Caco-2 (cell line): ENCODE data around the gene EXOC6B. TPM values are rescaled to one million over a fixed set of nuclear protein-coding genes. Genes with fewer than 3 reads are reported as not detected.

Experiments
- BruUV-seq: library from RNA; stranded (reverse); fragments of 400-500 nt; replicated peaks from 2 replicates; lab custom pipeline; 2021; lab: Mats Ljungman, UMichigan
- CTCF ChIA-PET: fragments of 300-600 bp; sonication (Branson Sonifier 250); formaldehyde crosslinking; loops from one replicate; lab custom pipeline; 2022; ENCODE audit warnings: antibody characterized with exemption; lab: Charles Lee
- POLR2A ChIA-PET: fragments of 300-600 bp; sonication (Branson Sonifier 250); formaldehyde crosslinking; loops from one replicate; lab custom pipeline; 2022; ENCODE audit warnings: antibody characterized with exemption; lab: Charles Lee
- DNase-seq, 2 experiments: peaks; one replicate each; pipeline versions ENCODE4 v3.0.0 to v3.0.0-alpha.2; 2020 to 2022
- H3K27me3 ChIP-seq: replicated peaks from 2 replicates; pipeline ENCODE4 v1.6.0; 2011; ENCODE audit warnings: low read length; ENCODE audit not compliant: control insufficient read depth, insufficient read depth
- H3K36me3 ChIP-seq: 2 replicates; pipeline ENCODE4 v1.5.1; 2011; ENCODE audit warnings: low read length; ENCODE audit not compliant: control insufficient read depth, insufficient read depth
- H3K4me1 ChIP-seq: fragments of 250-450 bp; sonication (Bioruptor Pico); 2 replicates; pipeline ENCODE4 v1.5.1; 2020; ENCODE audit warnings: mild to moderate bottlenecking
- H3K4me3 ChIP-seq: 2 replicates; pipeline ENCODE4 v1.5.1; 2011; ENCODE audit warnings: low read depth, mild to moderate bottlenecking, control low read depth, low read length
- H3K9me3 ChIP-seq: fragments of 250-450 bp; sonication (Bioruptor Pico); 2 replicates; pipeline ENCODE4 v1.5.1; 2020; ENCODE audit warnings: mild to moderate bottlenecking, moderate library complexity
- H3K27ac Mint-ChIP-seq: one replicate; pipeline ENCODE4 v1.8.0; 2022; ENCODE audit warnings: mixed read lengths; ENCODE audit not compliant: unreplicated experiment
- H3K27me3 Mint-ChIP-seq: one replicate; pipeline ENCODE4 v1.8.0; 2022; ENCODE audit warnings: mixed read lengths; ENCODE audit not compliant: insufficient read depth, unreplicated experiment
- H3K36me3 Mint-ChIP-seq: one replicate; pipeline ENCODE4 v1.8.0; 2022; ENCODE audit warnings: mild to moderate bottlenecking, mixed read lengths; ENCODE audit not compliant: insufficient read depth, unreplicated experiment
- H3K4me1 Mint-ChIP-seq: one replicate; pipeline ENCODE4 v1.8.0; 2022; ENCODE audit warnings: low read depth, mixed read lengths; ENCODE audit not compliant: unreplicated experiment
- H3K4me3 Mint-ChIP-seq: one replicate; pipeline ENCODE4 v1.8.0; 2022; ENCODE audit warnings: mild to moderate bottlenecking, moderate library complexity, mixed read lengths; ENCODE audit not compliant: unreplicated experiment
- H3K9me3 Mint-ChIP-seq: one replicate; pipeline ENCODE4 v1.8.0; 2022; ENCODE audit warnings: mixed read lengths; ENCODE audit not compliant: unreplicated experiment
- intact Hi-C: fragments of 100-400 bp; cut with micrococcal nuclease; formaldehyde crosslinking; loops from one replicate; pipeline ENCODE4 v1.10.0; 2022; ENCODE audit not compliant: unreplicated experiment
- total RNA-seq: library from RNA; stranded (reverse); gene quantifications from 2 replicates; pipeline ENCODE4 v1.2.3, GENCODE V29; 2022
- TF ChIP-seq, protein P1 (sequence below), 2 experiments: fragments of 200-600 bp in 1 of 2; IDR thresholded peaks; 1 replicate in 1 of 2; 2 replicates in 1 of 2; pipeline versions ENCODE4 v1.5.1 to v1.8.0; 2011 to 2022; ENCODE audit warnings: antibody characterized with exemption in 1 of 2, control low read depth in 1 of 2, inconsistent platforms in 1 of 2, low read depth in 1 of 2, low read length in 1 of 2, mild to moderate bottlenecking in 1 of 2, moderate library complexity in 1 of 2; ENCODE audit not compliant: insufficient read depth in 1 of 2, severe bottlenecking in 1 of 2, unreplicated experiment in 1 of 2

EXOC6B gene
- total RNA-seq, 1 experiment from 2014 or later = 36.1 TPM

DNA sequence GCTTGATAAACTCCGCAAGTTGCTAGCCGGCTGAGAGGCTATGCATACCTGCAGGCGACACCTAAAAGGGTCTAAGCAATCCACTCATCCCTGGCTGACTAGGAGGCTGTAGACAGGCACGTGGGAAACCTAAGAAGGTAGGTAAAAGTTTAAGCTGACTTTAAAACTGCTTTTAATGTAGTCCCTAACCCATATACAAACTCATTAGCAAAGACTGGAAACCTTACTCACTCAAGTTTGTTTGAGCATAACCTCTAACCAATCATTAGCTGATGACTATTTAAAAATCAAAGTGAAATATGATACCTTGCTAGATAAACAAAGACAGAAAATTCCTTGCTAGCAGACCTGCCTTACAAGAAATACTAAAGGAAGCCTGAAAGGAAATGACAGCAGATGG lies 106.4 kb downstream of the EXOC6B start:
- TF ChIP-seq, protein P1, sequence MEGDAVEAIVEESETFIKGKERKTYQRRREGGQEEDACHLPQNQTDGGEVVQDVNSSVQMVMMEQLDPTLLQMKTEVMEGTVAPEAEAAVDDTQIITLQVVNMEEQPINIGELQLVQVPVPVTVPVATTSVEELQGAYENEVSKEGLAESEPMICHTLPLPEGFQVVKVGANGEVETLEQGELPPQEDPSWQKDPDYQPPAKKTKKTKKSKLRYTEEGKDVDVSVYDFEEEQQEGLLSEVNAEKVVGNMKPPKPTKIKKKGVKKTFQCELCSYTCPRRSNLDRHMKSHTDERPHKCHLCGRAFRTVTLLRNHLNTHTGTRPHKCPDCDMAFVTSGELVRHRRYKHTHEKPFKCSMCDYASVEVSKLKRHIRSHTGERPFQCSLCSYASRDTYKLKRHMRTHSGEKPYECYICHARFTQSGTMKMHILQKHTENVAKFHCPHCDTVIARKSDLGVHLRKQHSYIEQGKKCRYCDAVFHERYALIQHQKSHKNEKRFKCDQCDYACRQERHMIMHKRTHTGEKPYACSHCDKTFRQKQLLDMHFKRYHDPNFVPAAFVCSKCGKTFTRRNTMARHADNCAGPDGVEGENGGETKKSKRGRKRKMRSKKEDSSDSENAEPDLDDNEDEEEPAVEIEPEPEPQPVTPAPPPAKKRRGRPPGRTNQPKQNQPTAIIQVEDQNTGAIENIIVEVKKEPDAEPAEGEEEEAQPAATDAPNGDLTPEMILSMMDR (IDR thresholded peaks at IDR 0.05; ENCODE audit: insufficient read depth in 1 of 2, low read depth in 1 of 2, low read length in 1 of 2, severe bottlenecking in 1 of 2, unreplicated experiment in 1 of 2) = no peak
- Mint-ChIP-seq H3K36me3 (no peaks in the 10 kb centered on the region), H3K27ac (no peak overlapping the region), H3K4me3 (peak overlapping the region; percentile 40), H3K27me3 (no peaks in the 10 kb centered on the region), H3K9me3 (no peaks in the 10 kb centered on the region), H3K4me1 (peaks cover 26% of the 10 kb centered on the region)
- no TSS peak for BruUV-seq
- Histone ChIP-seq H3K27me3 (no peaks in the 10 kb centered on the region), H3K4me3 (no peak overlapping the region), H3K4me1 (peaks cover 44% of the 10 kb centered on the region), H3K9me3 (no peaks in the 10 kb centered on the region), H3K36me3 (no peaks in the 10 kb centered on the region)
- ChIA-PET POLR2A (no interaction called here), CTCF (no interaction called here)
- DNase-seq = peak; percentile 55 to 63
- intact Hi-C loops = no loop called here

DNA sequence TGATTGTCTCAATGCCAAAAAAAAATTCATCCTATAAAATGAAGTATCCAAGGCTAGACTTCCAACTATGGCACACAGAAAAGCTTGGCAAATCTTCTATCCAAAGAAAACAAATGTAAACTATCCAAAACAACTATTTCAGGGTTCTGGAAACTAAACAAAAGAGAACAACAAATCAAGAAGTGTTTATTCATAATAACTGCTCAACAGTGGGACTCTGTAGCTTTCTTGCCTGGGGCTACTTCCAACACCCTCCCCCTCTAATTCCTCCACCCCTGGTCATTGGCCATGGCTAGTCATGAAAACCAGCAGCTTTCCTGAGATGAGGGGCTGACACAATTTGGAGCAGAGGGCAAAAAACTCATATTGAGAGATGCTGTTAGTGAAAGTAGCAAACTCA lies 107.0 kb downstream of the EXOC6B start:
- intact Hi-C loops = no loop called here
- peaks cover 39% of the 10 kb centered on the region for H3K4me1 ChIP-seq
- BruUV-seq = no TSS peak
- no peaks in the 10 kb centered on the region for H3K27me3 ChIP-seq
- no peaks in the 10 kb centered on the region for H3K9me3 ChIP-seq
- Mint-ChIP-seq H3K27me3 (no peaks in the 10 kb centered on the region), H3K4me1 (peaks cover 21% of the 10 kb centered on the region), H3K36me3 (no peaks in the 10 kb centered on the region), H3K27ac (no peak overlapping the region), H3K4me3 (peak overlapping the region; percentile 38), H3K9me3 (no peaks in the 10 kb centered on the region)
- TF ChIP-seq, protein P1 (IDR thresholded peaks at IDR 0.05; ENCODE audit: insufficient read depth in 1 of 2, low read depth in 1 of 2, low read length in 1 of 2, severe bottlenecking in 1 of 2, unreplicated experiment in 1 of 2) = no peak
- CTCF ChIA-PET = no interaction called here
- POLR2A ChIA-PET = no interaction called here
- no peak for DNase-seq
- no peak overlapping the region for H3K4me3 ChIP-seq
- H3K36me3 ChIP-seq = no peaks in the 10 kb centered on the region

DNA sequence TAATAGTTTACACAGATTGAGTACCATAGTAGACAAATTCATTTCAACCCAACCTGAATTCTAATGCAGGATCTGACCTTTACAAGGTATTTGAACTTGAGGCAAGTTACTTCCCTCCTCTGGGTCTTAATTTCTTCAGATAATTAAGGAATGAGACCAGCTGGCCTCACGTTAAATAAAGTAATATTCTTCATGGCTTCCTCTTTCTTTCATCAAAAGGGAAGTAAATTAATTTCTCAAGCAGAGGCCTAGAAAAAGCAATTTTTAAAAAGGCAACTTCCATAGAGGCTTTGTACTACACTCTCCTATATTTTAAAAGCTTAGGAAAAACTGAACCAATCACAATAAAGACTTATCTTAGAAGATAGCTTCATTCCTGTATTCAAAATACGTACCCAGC lies 109.2 kb downstream of the EXOC6B start:
- DNase-seq = no peak
- CTCF ChIA-PET = no interaction called here
- intact Hi-C loops = no loop called here
- H3K36me3 Mint-ChIP-seq = no peaks in the 10 kb centered on the region
- POLR2A ChIA-PET = no interaction called here
- no peak overlapping the region for H3K4me3 ChIP-seq
- H3K4me1 ChIP-seq = peaks cover 22% of the 10 kb centered on the region
- no peaks in the 10 kb centered on the region for H3K9me3 Mint-ChIP-seq
- no TSS peak for BruUV-seq
- TF ChIP-seq, protein P1 (IDR thresholded peaks at IDR 0.05; ENCODE audit: insufficient read depth in 1 of 2, low read depth in 1 of 2, low read length in 1 of 2, severe bottlenecking in 1 of 2, unreplicated experiment in 1 of 2) = no peak
- no peak overlapping the region for H3K4me3 Mint-ChIP-seq
- H3K4me1 Mint-ChIP-seq = peaks cover 13% of the 10 kb centered on the region
- H3K36me3 ChIP-seq = no peaks in the 10 kb centered on the region
- H3K27me3 ChIP-seq = no peaks in the 10 kb centered on the region
- H3K27ac Mint-ChIP-seq = no peak overlapping the region
- no peaks in the 10 kb centered on the region for H3K9me3 ChIP-seq
- no peaks in the 10 kb centered on the region for H3K27me3 Mint-ChIP-seq
